ENCODE measurements around the gene CLCNKA.
"Not testable (repeated sequence)": the region's sequence is repeated elsewhere in the genome, so short reads cannot be mapped to it uniquely, and the experiment has no call there.

- TF ChIP-seq CTCF (IDR thresholded peaks at IDR 0.05); ZFX (IDR thresholded peaks at IDR 0.05; ENCODE audit: borderline replicate concordance): not testable (repeated sequence)
These were observed 7.1 kb downstream of the CLCNKA start for GRCh38 chr1:16029003-16029268.
